ENCODE data around the gene SMARCAD1. TPM values are rescaled to one million over a fixed set of nuclear protein-coding genes. Genes with fewer than 3 reads are reported as not detected.

SMARCAD1 gene
- polyA plus RNA-seq, 1 donor (not counting 4 experiments of a cell fraction or from before 2014, with no cell fraction given) = 27.8 TPM

DNA sequence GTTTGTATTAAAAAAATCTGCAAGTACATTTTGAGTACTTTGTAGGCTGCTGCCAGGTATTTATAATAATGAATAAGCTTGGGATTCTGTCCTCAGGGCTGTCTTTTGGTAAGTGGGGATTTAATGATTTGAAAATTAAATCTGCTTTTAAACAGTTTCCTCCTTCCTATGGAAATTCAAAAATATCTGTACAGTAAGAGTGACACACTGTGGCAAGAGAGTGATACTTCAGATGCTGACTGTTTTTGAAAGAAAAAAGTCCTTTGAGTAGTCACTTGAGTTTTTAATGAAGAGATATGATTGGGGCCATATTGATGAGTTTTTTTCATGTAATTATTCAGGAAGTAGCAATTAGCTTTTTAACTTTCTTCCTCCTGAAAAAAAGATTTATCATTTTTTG lies 49.2 kb downstream of the SMARCAD1 start:
- Histone ChIP-seq H3K9me3 (ENCODE audit: control insufficient read depth, low read depth, low read length) (no peaks in the 10 kb centered on the region), H3K27ac (ENCODE audit: control insufficient read depth, insufficient read depth, low read length) (no peak overlapping the region), H3K36me3 (ENCODE audit: control insufficient read depth in 2 of 2, extremely low read depth in 1 of 2, insufficient read depth in 2 of 2, low read length in 2 of 2) (peaks cover 2 to 4% of the 10 kb centered on the region in 2 experiments), H3K4me1 (ENCODE audit: control insufficient read depth, extremely low read depth, insufficient read depth, low read length) (peaks cover 19% of the 10 kb centered on the region), H3K4me2 (ENCODE audit: control insufficient read depth, extremely low read depth, insufficient read depth, low read depth, low read length) (no peak overlapping the region), H3K4me3 (ENCODE audit: control insufficient read depth in 2 of 3, extremely low read depth in 1 of 3, insufficient read depth in 2 of 3, low read depth in 1 of 3, low read length in 3 of 3) (no peak overlapping the region), H3K9ac (ENCODE audit: control insufficient read depth, extremely low read depth, insufficient read depth, low read length) (no peak overlapping the region), H3K27me3 (ENCODE audit: control insufficient read depth, extremely low read depth, insufficient read depth, low read length) (no peaks in the 10 kb centered on the region), H4K20me1 (ENCODE audit: control insufficient read depth, extremely low read depth, insufficient read depth, low read length) (no peaks in the 10 kb centered on the region), H3K9me1 (ENCODE audit: control insufficient read depth, extremely low read depth, insufficient read depth, low read length) (no peaks in the 10 kb centered on the region), H3K79me2 (ENCODE audit: control insufficient read depth, insufficient read depth, low read length) (no peaks in the 10 kb centered on the region), H2AFZ (ENCODE audit: control insufficient read depth, low read length) (no peak overlapping the region)
- TF ChIP-seq, protein P1, sequence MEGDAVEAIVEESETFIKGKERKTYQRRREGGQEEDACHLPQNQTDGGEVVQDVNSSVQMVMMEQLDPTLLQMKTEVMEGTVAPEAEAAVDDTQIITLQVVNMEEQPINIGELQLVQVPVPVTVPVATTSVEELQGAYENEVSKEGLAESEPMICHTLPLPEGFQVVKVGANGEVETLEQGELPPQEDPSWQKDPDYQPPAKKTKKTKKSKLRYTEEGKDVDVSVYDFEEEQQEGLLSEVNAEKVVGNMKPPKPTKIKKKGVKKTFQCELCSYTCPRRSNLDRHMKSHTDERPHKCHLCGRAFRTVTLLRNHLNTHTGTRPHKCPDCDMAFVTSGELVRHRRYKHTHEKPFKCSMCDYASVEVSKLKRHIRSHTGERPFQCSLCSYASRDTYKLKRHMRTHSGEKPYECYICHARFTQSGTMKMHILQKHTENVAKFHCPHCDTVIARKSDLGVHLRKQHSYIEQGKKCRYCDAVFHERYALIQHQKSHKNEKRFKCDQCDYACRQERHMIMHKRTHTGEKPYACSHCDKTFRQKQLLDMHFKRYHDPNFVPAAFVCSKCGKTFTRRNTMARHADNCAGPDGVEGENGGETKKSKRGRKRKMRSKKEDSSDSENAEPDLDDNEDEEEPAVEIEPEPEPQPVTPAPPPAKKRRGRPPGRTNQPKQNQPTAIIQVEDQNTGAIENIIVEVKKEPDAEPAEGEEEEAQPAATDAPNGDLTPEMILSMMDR (optimal IDR thresholded peaks at IDR 0.05 in 1 of 3, IDR thresholded peaks at IDR 0.05 in 1 of 3, conservative IDR thresholded peaks at IDR 0.05 in 1 of 3; ENCODE audit: extremely low read depth in 1 of 3, insufficient read depth in 2 of 3, low read length in 3 of 3) = peak in 1 of 3 experiments; percentile 36
- no peak for TF ChIP-seq EZH2 (IDR thresholded peaks at IDR 0.05; ENCODE audit: low read length)
- dilution Hi-C loops (cut with MboI; ENCODE audit: extremely low pct_ligation_motif_present, low sequenced_read_pairs) = no loop called here
- DNase-seq (ENCODE audit: low read depth, low spot score) (no peak), FAIRE-seq (no peak)

DNA sequence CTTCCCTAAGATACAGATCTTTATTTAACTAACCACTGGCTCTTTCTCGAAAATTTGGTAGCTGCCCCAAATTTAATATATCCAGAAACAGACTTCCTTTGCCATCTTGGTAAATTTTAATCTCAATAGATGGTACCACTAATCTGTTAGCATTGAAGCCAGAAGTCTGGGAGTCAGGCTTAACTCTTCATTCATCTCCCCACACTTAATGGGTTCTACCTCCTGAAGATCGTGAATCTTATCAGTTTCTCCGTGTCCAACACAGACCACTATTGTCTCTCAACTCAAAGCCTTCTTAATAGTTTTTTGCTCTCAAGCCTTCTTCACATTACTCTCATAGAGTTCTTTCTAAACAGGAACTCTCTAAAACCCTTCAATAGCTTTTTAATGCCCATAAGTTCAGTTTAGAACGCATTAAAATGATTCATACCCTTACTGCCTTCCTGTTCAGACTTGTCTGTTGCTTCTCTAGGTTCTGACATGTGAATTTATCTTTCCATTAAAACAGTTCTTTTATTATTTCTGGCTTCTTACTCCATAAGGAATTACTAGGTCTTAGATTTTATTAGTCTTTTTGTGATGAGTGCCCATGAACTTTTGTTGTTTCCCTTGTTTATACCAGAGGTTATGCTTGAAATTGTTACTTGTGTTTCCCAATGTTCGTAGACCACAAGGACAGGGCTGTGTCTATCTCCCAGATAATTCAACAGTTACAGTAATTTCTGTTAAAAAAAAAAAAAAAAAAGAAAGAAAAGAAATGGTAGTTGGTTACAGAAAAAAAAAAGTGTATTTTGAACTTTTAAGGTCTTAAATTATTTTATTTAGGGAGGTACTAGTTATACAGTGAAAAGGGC lies 54.7 kb downstream of the SMARCAD1 start:
- Histone ChIP-seq H3K27me3 (ENCODE audit: control insufficient read depth, extremely low read depth, insufficient read depth, low read length) (no peaks in the 10 kb centered on the region), H3K4me2 (ENCODE audit: control insufficient read depth, extremely low read depth, insufficient read depth, low read depth, low read length) (peak overlapping the region; percentile 78), H3K36me3 (ENCODE audit: control insufficient read depth in 2 of 2, extremely low read depth in 1 of 2, insufficient read depth in 2 of 2, low read length in 2 of 2) (peaks cover 2 to 8% of the 10 kb centered on the region in 2 experiments), H2AFZ (ENCODE audit: control insufficient read depth, low read length) (peak overlapping the region; percentile 42), H3K27ac (ENCODE audit: control insufficient read depth, insufficient read depth, low read length) (peak overlapping the region; percentile 50), H4K20me1 (ENCODE audit: control insufficient read depth, extremely low read depth, insufficient read depth, low read length) (no peaks in the 10 kb centered on the region), H3K9me3 (ENCODE audit: control insufficient read depth, low read depth, low read length) (no peaks in the 10 kb centered on the region), H3K9me1 (ENCODE audit: control insufficient read depth, extremely low read depth, insufficient read depth, low read length) (no peaks in the 10 kb centered on the region), H3K4me3 (ENCODE audit: control insufficient read depth in 2 of 3, extremely low read depth in 1 of 3, insufficient read depth in 2 of 3, low read depth in 1 of 3, low read length in 3 of 3) (peak overlapping the region in 1 of 3 experiments; percentile 8), H3K4me1 (ENCODE audit: control insufficient read depth, extremely low read depth, insufficient read depth, low read length) (peaks cover 15% of the 10 kb centered on the region), H3K79me2 (ENCODE audit: control insufficient read depth, insufficient read depth, low read length) (no peaks in the 10 kb centered on the region), H3K9ac (ENCODE audit: control insufficient read depth, extremely low read depth, insufficient read depth, low read length) (no peak overlapping the region)
- DNase-seq (ENCODE audit: low read depth, low spot score) (peak; percentile 15), FAIRE-seq (peak; percentile 93)
- dilution Hi-C loops (cut with MboI; ENCODE audit: extremely low pct_ligation_motif_present, low sequenced_read_pairs) = no loop called here
- TF ChIP-seq EZH2 (IDR thresholded peaks at IDR 0.05; ENCODE audit: low read length) = no peak
- TF ChIP-seq, protein P1 (optimal IDR thresholded peaks at IDR 0.05 in 1 of 3, IDR thresholded peaks at IDR 0.05 in 1 of 3, conservative IDR thresholded peaks at IDR 0.05 in 1 of 3; ENCODE audit: extremely low read depth in 1 of 3, insufficient read depth in 2 of 3, low read length in 3 of 3) = no peak

Measured in keratinocyte (primary cell).